GM18517 (cell line): ENCODE results near the gene DOCK6.

Experiments
- ATAC-seq: cut with Tn5 transposase; IDR thresholded peaks from one replicate; pipeline ENCODE4 v1.9.1; 2021; ENCODE audit warnings: mild to moderate bottlenecking, moderate library complexity; ENCODE audit not compliant: unreplicated experiment

The DOCK6 gene

GRCh38 chr19:11261971-11262839 lies at the start of gene DOCK6:
DOCK6 (minus strand) TSS chr19:11262524; CDS start chr19:11262440, 84 bp downstream.
- ATAC-seq: no peak

DNA sequence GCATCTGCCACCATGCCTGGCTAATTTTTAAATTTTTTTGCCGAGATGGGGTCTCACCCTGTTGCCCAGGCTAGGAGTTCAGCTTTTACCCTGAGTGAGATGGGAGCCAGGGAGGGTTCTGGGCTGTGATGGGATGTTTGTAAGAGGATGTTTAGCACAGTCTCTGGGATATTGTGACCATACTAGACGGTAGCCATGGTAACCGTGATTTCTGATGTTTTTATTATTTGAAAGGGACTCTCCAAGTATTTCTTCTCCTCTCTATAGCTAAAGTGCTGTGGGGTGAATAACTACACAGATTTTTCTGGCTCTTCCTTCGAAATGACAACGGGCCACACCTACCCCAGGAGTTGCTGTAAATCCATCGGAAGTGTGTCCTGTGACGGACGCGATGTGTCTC lies 44.0 kb upstream of the DOCK6 start:
- no peak for ATAC-seq

DNA sequence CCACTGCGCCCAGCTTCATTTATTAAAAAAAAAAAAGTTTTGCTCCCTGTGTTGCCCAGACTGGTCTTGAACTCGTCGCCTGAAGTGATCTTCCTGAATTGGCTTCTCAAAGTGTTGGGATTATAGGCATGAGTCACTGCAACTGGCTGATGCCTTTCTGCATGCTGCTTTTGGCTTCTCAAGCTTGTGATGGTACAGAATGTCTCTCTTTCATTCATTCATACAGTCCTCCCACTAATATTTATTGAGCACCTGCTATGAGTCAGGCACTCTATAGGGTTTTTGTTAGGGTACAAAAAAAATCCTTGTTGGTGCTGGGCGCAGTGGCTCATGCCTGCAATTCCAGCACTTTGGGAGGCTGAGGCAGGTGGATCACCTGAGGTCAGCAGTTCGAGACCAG lies 42.6 kb upstream of the DOCK6 start:
- no peak for ATAC-seq

- no peak for ATAC-seq
These were observed 38.4 kb upstream of the DOCK6 start for GRCh38 chr19:11300811-11301120.

- no peak for ATAC-seq
These were observed 37.9 kb upstream of the DOCK6 start for GRCh38 chr19:11299946-11300810.

DNA sequence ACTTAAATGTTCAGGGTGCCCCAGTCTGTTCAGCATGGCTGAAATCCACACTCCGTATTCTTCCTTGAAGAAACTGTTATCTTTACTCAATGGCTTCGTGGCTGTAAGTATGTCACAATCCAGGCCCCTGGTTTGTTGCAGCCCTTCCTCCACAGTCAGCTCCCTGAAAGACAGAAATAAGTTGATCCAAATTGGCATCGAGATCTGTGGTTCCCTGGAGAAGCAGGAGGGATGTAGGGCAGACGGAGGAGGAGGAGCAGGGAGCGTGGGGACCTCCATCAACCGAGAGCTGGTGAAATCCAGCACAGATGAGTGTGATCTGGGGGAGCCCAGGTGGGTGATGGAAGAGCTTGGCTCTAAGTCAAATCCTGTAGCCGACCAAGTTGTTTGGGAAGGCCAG lies 33.9 kb upstream of the DOCK6 start:
- ATAC-seq: no peak

DNA sequence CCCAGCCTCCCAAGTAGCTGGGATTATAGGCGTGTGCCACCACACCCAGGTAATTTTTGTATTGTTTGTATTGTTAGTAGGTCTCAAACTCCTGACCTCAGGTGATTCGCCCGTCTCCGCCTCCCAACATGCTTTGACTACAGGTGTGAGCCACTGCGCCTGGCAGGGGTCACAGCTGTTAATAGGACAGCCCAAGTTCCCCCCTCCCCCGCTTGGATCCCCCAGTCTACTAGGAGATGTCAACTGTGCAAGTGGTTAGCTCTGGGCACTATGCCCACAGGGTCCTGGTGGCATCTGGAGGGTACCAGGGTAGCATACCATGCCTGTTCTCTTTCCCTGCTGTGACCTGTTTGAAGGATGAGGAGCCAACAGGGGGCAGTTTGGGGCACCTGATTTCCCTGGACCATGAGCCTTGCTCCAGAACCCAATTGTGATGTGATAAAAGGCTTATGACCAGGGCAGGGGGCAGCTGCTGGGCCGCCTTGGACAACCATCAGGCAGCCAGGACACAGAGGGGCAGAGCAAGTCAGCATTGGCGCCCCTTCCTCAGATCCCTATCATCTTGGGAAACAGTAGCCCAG lies 33.4 kb upstream of the DOCK6 start, which contains the start of gene TSPAN16:
Gene TSPAN16 (plus strand): TSS at position 496 of the 581 bp plus-strand sequence. CDS start 138 bp downstream, outside the sequence.
- ATAC-seq: no peak

DNA sequence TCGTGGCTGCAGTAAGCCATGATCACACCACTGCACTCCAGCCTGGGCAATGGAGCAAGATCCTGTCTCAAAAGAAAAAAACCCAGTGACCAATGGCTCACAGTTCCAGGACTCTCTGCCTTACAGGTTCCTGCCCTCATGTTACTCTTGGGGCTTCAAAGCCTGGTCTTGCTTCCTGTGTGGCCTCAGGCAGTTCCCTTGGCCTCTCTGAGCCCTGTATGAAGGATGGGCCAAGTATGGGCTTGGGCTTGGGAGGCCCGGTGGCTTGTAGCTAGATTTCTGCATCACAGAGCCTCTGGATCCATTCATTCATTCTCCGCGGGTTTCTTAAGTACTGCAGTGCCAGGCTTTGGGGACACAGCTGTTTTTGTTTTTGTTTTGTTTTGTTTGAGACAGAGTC lies 32.9 kb upstream of the DOCK6 start:
- no peak for ATAC-seq

GRCh38 chr19:11293433-11294389 lies 31.4 kb upstream of the DOCK6 start:
- no peak for ATAC-seq

DNA sequence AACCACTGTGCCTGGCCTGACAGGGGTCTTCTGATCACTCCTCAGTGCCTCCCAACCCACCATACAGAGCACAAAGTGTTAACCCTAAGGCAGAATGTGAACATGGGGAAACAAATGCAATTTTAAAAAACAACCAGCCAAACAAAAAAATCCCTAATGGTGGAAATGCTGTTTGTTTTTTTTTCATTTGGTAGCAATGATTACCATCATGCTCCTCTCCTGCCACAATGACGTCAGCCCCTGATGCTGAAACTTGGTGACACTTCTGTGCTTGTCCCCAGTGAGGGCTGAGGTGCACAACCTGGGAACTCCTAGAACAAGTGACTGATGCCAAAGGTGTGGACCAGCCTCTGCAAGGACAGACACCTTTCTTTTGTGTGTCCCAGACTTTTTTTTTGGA lies 29.7 kb upstream of the DOCK6 start:
- no peak for ATAC-seq

GRCh38 chr19:11291415-11291814 lies 29.1 kb upstream of the DOCK6 start:
- no peak for ATAC-seq

DNA sequence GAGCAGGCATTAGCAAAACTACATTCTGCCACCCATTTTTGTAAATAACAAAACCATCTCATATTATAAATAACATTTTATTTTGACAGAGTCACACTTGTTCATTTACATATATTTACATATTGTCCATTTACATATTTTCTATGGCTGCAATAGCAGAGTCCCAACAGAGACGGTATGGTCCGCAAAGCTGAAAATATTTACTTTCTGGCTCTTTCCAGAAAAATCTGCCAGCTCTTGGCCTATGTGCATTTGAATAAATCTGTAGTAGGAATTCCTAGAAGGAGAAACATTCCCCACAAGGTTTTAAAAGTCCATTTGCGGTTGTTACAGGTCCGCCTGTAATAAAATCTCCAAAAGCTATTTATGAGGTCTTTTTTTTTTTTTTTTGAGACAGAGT lies 27.9 kb upstream of the DOCK6 start:
- no peak for ATAC-seq

- ATAC-seq: no peak
These were observed 26.0 kb upstream of the DOCK6 start for GRCh38 chr19:11288349-11288748.

DNA sequence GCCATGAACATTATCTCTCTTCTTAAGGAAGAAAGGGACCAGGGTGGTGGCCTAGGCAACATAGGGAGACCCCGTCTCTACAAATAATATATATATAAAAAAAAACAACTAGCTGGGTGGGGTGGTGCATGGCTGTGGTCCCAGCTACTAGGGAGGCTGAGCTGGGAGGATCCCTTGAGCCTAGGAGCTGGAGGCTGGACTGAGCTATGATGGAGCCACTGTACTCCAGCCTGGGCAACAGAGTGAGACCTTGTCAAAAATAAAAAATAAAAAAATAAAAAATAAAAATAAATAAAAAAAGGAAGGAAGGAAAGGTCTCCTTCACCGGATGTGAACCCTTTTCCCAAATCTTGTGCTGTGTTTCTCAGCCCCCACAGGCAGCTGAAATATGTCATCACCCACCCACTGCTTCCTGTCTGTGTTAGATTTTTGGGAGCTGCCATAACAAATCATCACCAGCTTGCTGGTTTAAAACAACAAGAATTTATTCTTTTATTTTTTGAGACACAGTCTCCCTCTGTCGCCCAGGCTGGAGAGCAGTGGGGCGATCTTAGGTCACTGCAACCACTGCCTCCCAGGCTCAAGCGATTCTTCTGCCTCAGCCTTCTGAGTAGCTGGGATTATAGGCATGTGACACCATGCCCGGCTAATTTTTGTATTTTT lies 24.1 kb upstream of the DOCK6 start:
- ATAC-seq: no peak

DNA sequence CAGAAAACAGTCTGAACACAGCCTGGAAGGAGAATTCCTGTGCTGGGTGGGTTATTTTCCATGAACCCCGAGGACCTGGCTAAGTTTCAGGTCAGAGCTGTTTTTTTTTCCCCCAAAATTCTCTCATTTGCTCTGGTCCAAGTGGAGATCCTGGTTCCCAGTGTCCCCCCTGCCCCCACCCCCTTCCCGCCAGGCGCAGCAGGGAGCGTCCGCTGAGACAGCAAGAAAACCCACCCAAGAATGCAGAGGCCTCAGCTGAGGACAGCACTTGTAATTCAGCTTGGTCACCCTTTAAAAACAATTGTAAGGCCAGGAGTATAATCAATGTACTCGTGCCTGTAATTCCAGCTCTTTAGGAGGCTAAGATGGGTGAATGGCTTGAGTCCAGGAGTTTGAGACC lies 22.2 kb upstream of the DOCK6 start:
- ATAC-seq: no peak

GRCh38 chr19:11281356-11282049 lies 19.2 kb upstream of the DOCK6 start:
- no peak for ATAC-seq

- ATAC-seq: no peak
These were observed 17.3 kb upstream of the DOCK6 start for GRCh38 chr19:11279505-11280236.

DNA sequence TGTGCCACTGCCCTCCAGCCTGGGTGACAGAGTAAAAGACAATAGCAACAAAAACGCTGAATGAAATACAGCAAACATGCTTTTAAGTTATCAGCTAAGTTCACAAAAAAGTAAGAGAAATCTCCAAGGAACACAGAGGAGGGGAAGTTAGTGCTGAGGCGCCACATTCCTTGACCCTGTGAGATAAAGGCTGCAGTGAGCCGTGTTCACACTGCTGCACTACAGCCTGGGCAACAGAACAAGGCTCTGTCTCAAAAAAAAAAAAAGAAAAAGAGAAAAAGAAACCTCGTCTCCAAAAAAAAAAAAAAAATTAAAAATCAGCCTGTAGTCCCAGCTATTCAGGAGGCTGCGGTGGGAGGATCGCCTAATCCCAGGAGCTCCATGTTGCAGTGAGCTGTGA lies 16.3 kb upstream of the DOCK6 start:
- ATAC-seq: no peak
